PC-3 (cell line): ENCODE measurements around the gene BTG4. TPM values are rescaled to one million over a fixed set of nuclear protein-coding genes. Genes with fewer than 3 reads are reported as not detected.
A peak's percentile ranks its signal among the peaks of the same experiment; 100 is the strongest.

Source experiments
- ATAC-seq: fragments of 200-7000 bp; cut with Tn5 transposase; 2 replicates; pipeline ENCODE4 v1.9.1; 2020; ENCODE audit warnings: mild to moderate bottlenecking, moderate library complexity
- BruUV-seq: library from RNA; stranded (reverse); fragments of 400-500 nt; replicated peaks from 2 replicates; lab custom pipeline; 2021; lab: Mats Ljungman, UMichigan
- CTCF ChIA-PET: fragments of 300-600 bp; sonication (Branson Sonifier 250); formaldehyde crosslinking; loops from one replicate; lab custom pipeline; 2022; ENCODE audit warnings: antibody characterized with exemption; lab: Charles Lee
- POLR2A ChIA-PET: fragments of 300-600 bp; sonication (Branson Sonifier 250); formaldehyde crosslinking; loops from one replicate; lab custom pipeline; 2022; ENCODE audit warnings: antibody characterized with exemption; ENCODE audit not compliant: unreplicated experiment; lab: Charles Lee
- DNase-seq: peaks from one replicate; pipeline ENCODE4 v3.0.0-alpha.2; 2015
- H2AFZ ChIP-seq: fragments of 300-600 bp; sonication (generic); 2 replicates; pipeline ENCODE4 v1.6.0; 2016; ENCODE audit warnings: antibody characterized with exemption, low read length
- H3F3A ChIP-seq: fragments of 300-600 bp; sonication (generic); one replicate; pipeline ENCODE4 v1.6.0; 2017; ENCODE audit warnings: antibody characterized with exemption, low read length, control low read depth, mild to moderate bottlenecking; ENCODE audit not compliant: unreplicated experiment
- H3K27ac ChIP-seq: fragments of 300-600 bp; sonication (generic); 2 replicates; pipeline ENCODE4 v1.5.1; 2016; ENCODE audit warnings: mild to moderate bottlenecking, low read length
- H3K27me3 ChIP-seq: fragments of 300-600 bp; sonication (generic); 2 replicates; pipeline ENCODE4 v1.6.1; 2016; ENCODE audit warnings: low read length, mixed read lengths
- H3K36me3 ChIP-seq: fragments of 300-600 bp; sonication (generic); 2 replicates; pipeline ENCODE4 v1.6.1; 2016; ENCODE audit warnings: low read depth, mixed run types, low read length, mixed read lengths
- H3K4me1 ChIP-seq: fragments of 300-600 bp; sonication (generic); 2 replicates; pipeline ENCODE4 v1.5.1; 2016; ENCODE audit warnings: low read length; ENCODE audit not compliant: insufficient read depth
- H3K4me2 ChIP-seq: fragments of 300-600 bp; sonication (generic); 2 replicates; pipeline ENCODE4 v1.6.0; 2016; ENCODE audit warnings: low read length
- H3K4me3 ChIP-seq: fragments of 300-600 bp; sonication (generic); 2 replicates; pipeline ENCODE4 v1.5.1; 2016; ENCODE audit warnings: mild to moderate bottlenecking, low read length, mixed read lengths
- H3K79me2 ChIP-seq: fragments of 300-600 bp; sonication (generic); 2 replicates; pipeline ENCODE4 v1.6.1; 2017; ENCODE audit warnings: low read length, mixed read lengths
- H3K9ac ChIP-seq: fragments of 300-600 bp; sonication (generic); 2 replicates; pipeline ENCODE4 v1.6.0; 2016; ENCODE audit warnings: mild to moderate bottlenecking, low read length
- H3K9me2 ChIP-seq: fragments of 300-600 bp; sonication (generic); replicated peaks from 2 replicates; pipeline ENCODE4 v1.6.1; 2016; ENCODE audit warnings: mixed run types, low read length, mixed read lengths
- H3K9me3 ChIP-seq: fragments of 300-600 bp; sonication (generic); 2 replicates; pipeline ENCODE4 v1.6.1; 2016; ENCODE audit warnings: low read length, mixed read lengths
- H4K20me1 ChIP-seq: fragments of 300-600 bp; sonication (generic); 2 replicates; pipeline ENCODE4 v1.6.1; 2016; ENCODE audit warnings: low read length, mixed read lengths
- EZH2 ChIP-seq: fragments of 300-600 bp; sonication (generic); IDR thresholded peaks from one replicate; pipeline ENCODE4 v1.6.1; 2017; ENCODE audit warnings: antibody characterized with exemption, mild to moderate bottlenecking, low read length; ENCODE audit not compliant: unreplicated experiment
- EZH2phosphoT487 ChIP-seq: fragments of 300-600 bp; sonication (generic); IDR thresholded peaks from 2 replicates; pipeline ENCODE4 v1.6.1; 2018; ENCODE audit warnings: mild to moderate bottlenecking, antibody characterized with exemption, low read length, borderline replicate concordance
- intact Hi-C: fragments of 100-400 bp; cut with micrococcal nuclease; formaldehyde crosslinking; loops from 2 replicates; pipeline ENCODE4 v1.9.0; 2023
- total RNA-seq: library from RNA; depleted of rRNA; stranded (reverse); fragments of >200 nt; gene quantifications from 2 replicates; pipeline ENCODE4 v1.2.3, GENCODE V29; 2014
- TF ChIP-seq, protein P1 (sequence below): fragments of 300-600 bp; sonication (generic); conservative IDR thresholded peaks from 2 replicates; pipeline ENCODE4 v1.5.1; 2017; ENCODE audit warnings: antibody characterized with exemption, low read depth, mild to moderate bottlenecking, low read length

The BTG4 gene
- total RNA-seq, 1 experiment from 2014 or later, result not detected

DNA sequence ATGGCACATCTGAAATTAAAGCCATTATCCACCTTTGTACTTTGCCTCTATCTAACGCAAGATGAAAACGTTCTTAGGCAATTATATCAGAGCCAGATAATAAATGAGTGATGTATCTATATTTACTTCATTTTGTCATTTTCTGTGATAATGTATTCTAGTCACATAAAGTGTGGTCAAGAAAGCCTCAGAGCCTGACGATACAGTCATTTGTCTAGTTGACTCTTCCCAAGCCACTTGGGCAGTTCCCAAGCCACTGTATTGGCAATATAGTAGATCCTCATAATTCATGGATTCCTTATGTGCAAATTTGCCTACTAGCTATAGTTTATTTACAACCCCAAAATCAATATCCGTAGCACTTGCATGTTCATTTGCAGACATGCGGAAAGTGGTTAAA is 10.2 kb upstream of the BTG4 start:
- Histone ChIP-seq H3K4me1 (peaks cover 16% of the 10 kb centered on the region), H3K4me2 (no peak overlapping the region), H4K20me1 (no peaks in the 10 kb centered on the region), H3K27me3 (no peaks in the 10 kb centered on the region), H2AFZ (no peak overlapping the region), H3K36me3 (no peaks in the 10 kb centered on the region), H3K9me2 (no peaks in the 10 kb centered on the region), H3K79me2 (no peaks in the 10 kb centered on the region), H3K27ac (no peak overlapping the region), H3K9ac (no peak overlapping the region), H3K4me3 (no peak overlapping the region), H3F3A (no peaks in the 10 kb centered on the region), H3K9me3 (no peaks in the 10 kb centered on the region)
- POLR2A ChIA-PET, result no interaction called here
- no TSS peak for BruUV-seq
- ATAC-seq (no peak), DNase-seq (no peak)
- intact Hi-C loops, result no loop called here
- TF ChIP-seq, protein P1, sequence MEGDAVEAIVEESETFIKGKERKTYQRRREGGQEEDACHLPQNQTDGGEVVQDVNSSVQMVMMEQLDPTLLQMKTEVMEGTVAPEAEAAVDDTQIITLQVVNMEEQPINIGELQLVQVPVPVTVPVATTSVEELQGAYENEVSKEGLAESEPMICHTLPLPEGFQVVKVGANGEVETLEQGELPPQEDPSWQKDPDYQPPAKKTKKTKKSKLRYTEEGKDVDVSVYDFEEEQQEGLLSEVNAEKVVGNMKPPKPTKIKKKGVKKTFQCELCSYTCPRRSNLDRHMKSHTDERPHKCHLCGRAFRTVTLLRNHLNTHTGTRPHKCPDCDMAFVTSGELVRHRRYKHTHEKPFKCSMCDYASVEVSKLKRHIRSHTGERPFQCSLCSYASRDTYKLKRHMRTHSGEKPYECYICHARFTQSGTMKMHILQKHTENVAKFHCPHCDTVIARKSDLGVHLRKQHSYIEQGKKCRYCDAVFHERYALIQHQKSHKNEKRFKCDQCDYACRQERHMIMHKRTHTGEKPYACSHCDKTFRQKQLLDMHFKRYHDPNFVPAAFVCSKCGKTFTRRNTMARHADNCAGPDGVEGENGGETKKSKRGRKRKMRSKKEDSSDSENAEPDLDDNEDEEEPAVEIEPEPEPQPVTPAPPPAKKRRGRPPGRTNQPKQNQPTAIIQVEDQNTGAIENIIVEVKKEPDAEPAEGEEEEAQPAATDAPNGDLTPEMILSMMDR, result no peak
- TF ChIP-seq EZH2 (no peak), EZH2phosphoT487 (no peak)
- CTCF ChIA-PET, result no interaction called here

DNA sequence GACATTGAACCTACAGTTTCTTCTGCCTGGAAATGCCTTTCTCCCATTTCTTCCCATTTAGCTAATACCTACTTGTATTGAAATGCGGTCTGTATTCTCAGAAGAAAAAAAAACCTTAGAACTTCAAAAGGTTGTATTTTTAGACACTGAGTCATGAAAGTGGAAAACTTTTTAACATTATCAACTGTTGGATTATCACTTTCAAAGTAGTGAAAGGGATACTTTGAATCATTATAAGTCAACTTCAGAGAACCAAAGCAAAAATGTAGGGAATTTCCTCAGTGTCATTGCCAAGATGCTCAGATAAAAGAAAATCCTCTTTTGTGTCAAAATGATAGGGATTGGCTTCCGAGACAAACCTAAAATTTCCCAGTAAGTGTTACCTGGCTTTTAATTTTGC is 8.9 kb upstream of the BTG4 start:
- ATAC-seq (no peak), DNase-seq (no peak)
- no TSS peak for BruUV-seq
- Histone ChIP-seq H3K4me2 (no peak overlapping the region), H3K4me3 (no peak overlapping the region), H3F3A (no peaks in the 10 kb centered on the region), H3K9ac (no peak overlapping the region), H3K9me2 (no peaks in the 10 kb centered on the region), H3K27me3 (no peaks in the 10 kb centered on the region), H3K9me3 (no peaks in the 10 kb centered on the region), H3K27ac (no peak overlapping the region), H3K4me1 (peaks cover 3% of the 10 kb centered on the region), H2AFZ (no peak overlapping the region), H3K36me3 (no peaks in the 10 kb centered on the region), H4K20me1 (no peaks in the 10 kb centered on the region), H3K79me2 (no peaks in the 10 kb centered on the region)
- ChIA-PET POLR2A (no interaction called here), CTCF (no interaction called here)
- intact Hi-C loops, result no loop called here
- TF ChIP-seq EZH2phosphoT487, result no peak
- TF ChIP-seq, protein P1, result no peak
- TF ChIP-seq EZH2, result no peak

DNA sequence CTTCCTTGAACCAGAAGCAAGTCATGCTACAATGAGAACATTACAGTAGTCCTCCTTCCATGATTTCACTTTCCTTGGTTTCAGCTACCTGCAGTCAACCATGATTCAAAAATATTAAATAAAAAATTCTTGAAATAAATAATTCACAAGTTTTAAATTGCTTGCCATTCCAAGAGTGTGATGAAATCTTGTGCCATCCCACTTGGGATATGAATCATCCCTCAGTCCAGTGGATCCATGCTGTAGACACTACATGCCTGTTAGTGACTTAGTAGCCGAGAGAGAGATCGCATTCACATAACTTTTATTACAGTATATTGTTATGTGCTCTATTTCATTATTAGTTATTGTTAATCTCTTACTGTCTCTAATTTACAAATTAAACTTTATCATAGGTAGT is 8.4 kb upstream of the BTG4 start:
- intact Hi-C loops, result no loop called here
- ChIA-PET CTCF (no interaction called here), POLR2A (no interaction called here)
- Histone ChIP-seq H2AFZ (no peak overlapping the region), H4K20me1 (no peaks in the 10 kb centered on the region), H3K27ac (no peak overlapping the region), H3K4me1 (no peaks in the 10 kb centered on the region), H3K27me3 (no peaks in the 10 kb centered on the region), H3K79me2 (no peaks in the 10 kb centered on the region), H3K4me3 (no peak overlapping the region), H3K9ac (no peak overlapping the region), H3F3A (no peaks in the 10 kb centered on the region), H3K9me2 (no peaks in the 10 kb centered on the region), H3K9me3 (no peaks in the 10 kb centered on the region), H3K36me3 (no peaks in the 10 kb centered on the region), H3K4me2 (no peak overlapping the region)
- no TSS peak for BruUV-seq
- ATAC-seq (no peak), DNase-seq (peak; percentile 23)
- TF ChIP-seq, protein P1, result no peak
- TF ChIP-seq EZH2, result no peak
- TF ChIP-seq EZH2phosphoT487, result no peak
